H1 (cell line): ENCODE data around the gene LBX2. TPM values are rescaled to one million over a fixed set of nuclear protein-coding genes. Genes with fewer than 3 reads are reported as not detected.

Source experiments
- CTCF ChIA-PET: fragments of 300-600 bp; sonication (Branson Sonifier 250); formaldehyde crosslinking; loops from one replicate; lab custom pipeline; 2021; ENCODE audit not compliant: partially characterized antibody; lab: Charles Lee
- POLR2A ChIA-PET: fragments of 300-600 bp; sonication (Branson Sonifier 250); formaldehyde crosslinking; loops from one replicate; lab custom pipeline; 2021; ENCODE audit warnings: inconsistent platforms; ENCODE audit not compliant: partially characterized antibody; lab: Charles Lee
- DNase-seq, 2 experiments: peaks; one replicate each; pipeline versions ENCODE4 v3.0.0 to v3.0.0-alpha.2; 2010 to 2022; ENCODE audit warnings: low spot score in 2 of 2, low read depth in 1 of 2, mixed read lengths in 1 of 2
- FAIRE-seq: peaks from 2 replicates; lab custom pipeline; 2011; peaks lifted over from hg19 to GRCh38; lab: Jason Lieb, UNC
- H2AFZ ChIP-seq: 2 replicates; pipeline ENCODE4 v1.8.1; 2012; ENCODE audit warnings: low read length, inconsistent platforms
- H2AK5ac ChIP-seq: 2 replicates; pipeline ENCODE4 v1.6.1; 2013; ENCODE audit warnings: low read depth, low read length
- H2BK120ac ChIP-seq: replicated peaks from 2 replicates; pipeline ENCODE3; 2013; ENCODE audit warnings: low read depth, low read length, inconsistent platforms
- H2BK12ac ChIP-seq: 2 replicates; pipeline ENCODE4 v1.6.1; 2013; ENCODE audit warnings: low read depth, low read length
- H2BK15ac ChIP-seq: 2 replicates; pipeline ENCODE4 v1.6.1; 2013; ENCODE audit warnings: low read length
- H2BK20ac ChIP-seq: 2 replicates; pipeline ENCODE4 v1.6.1; 2013; ENCODE audit warnings: low read length
- H2BK5ac ChIP-seq: 2 replicates; pipeline ENCODE4 v1.6.1; 2013; ENCODE audit warnings: low read depth, low read length
- H3K14ac ChIP-seq: 2 replicates; pipeline ENCODE4 v1.6.1; 2013; ENCODE audit warnings: inconsistent platforms; ENCODE audit not compliant: insufficient read length
- H3K18ac ChIP-seq: 2 replicates; pipeline ENCODE4 v1.6.1; 2013; ENCODE audit warnings: low read length; ENCODE audit errors: extremely low read depth
- H3K23ac ChIP-seq: 2 replicates; pipeline ENCODE4 v1.6.1; 2013; ENCODE audit warnings: inconsistent platforms; ENCODE audit not compliant: insufficient read length
- H3K23me2 ChIP-seq: 2 replicates; pipeline ENCODE4 v1.6.1; 2013; ENCODE audit warnings: low read depth, low read length
- H3K27ac ChIP-seq: 2 replicates; pipeline ENCODE4 v1.6.1; 2011; ENCODE audit warnings: low read depth, low read length, inconsistent platforms
- H3K27me3 ChIP-seq, 4 experiments: replicated peaks in 1 of 4; 1 replicate in 1 of 4; 2 replicates in 3 of 4; pipeline versions ENCODE4 v1.6.1 to v1.8.1; 2011 to 2013; ENCODE audit warnings: low read length in 3 of 4, mild to moderate bottlenecking in 3 of 4, inconsistent platforms in 2 of 4, mixed read lengths in 2 of 4, moderate library complexity in 1 of 4; ENCODE audit not compliant: control insufficient read depth in 3 of 4, insufficient read depth in 3 of 4; ENCODE audit errors: extremely low read depth in 1 of 4
- H3K36me3 ChIP-seq, 4 experiments: 2 replicates each; pipeline versions ENCODE4 v1.6.1 to v1.8.1; 2011 to 2013; ENCODE audit warnings: mild to moderate bottlenecking in 4 of 4, low read length in 3 of 4, moderate library complexity in 2 of 4, control low read depth in 1 of 4, inconsistent platforms in 1 of 4; ENCODE audit not compliant: insufficient read depth in 4 of 4, control insufficient read depth in 2 of 4
- H3K4ac ChIP-seq: replicated peaks from 2 replicates; pipeline ENCODE3; 2013; ENCODE audit warnings: low read length, low read depth, mixed read lengths, inconsistent platforms; ENCODE audit not compliant: insufficient read length
- H3K4me1 ChIP-seq, 4 experiments: replicated peaks in 1 of 4; 1 replicate in 1 of 4; 2 replicates in 3 of 4; pipeline versions ENCODE4 v1.6.1 to v1.8.1; 2011 to 2013; ENCODE audit warnings: low read length in 3 of 4, inconsistent platforms in 2 of 4, mixed read lengths in 1 of 4; ENCODE audit not compliant: insufficient read depth in 4 of 4, control insufficient read depth in 3 of 4
- H3K4me2 ChIP-seq, 2 experiments: 2 replicates each; pipeline versions ENCODE4 v1.6.1 to v1.8.1; 2011 to 2013; ENCODE audit warnings: low read depth in 2 of 2, low read length in 2 of 2, control low read depth in 1 of 2, inconsistent platforms in 1 of 2, mild to moderate bottlenecking in 1 of 2; ENCODE audit not compliant: insufficient read depth in 1 of 2
- H3K4me3 ChIP-seq, 4 experiments: fragments of 200-600, 300-600 bp in 1 of 4; sonication (generic), shearing (Covaris generic), sonication (Bioruptor Twin) in 1 of 4; 2 replicates each; pipeline versions ENCODE4 v1.5.1 to v1.8.1; 2011 to 2016; ENCODE audit warnings: low read length in 4 of 4, low read depth in 3 of 4, control low read depth in 2 of 4, inconsistent platforms in 2 of 4, mild to moderate bottlenecking in 2 of 4, mixed read lengths in 1 of 4, moderate library complexity in 1 of 4; ENCODE audit not compliant: insufficient read depth in 2 of 4; ENCODE audit errors: extremely low read depth in 1 of 4
- H3K56ac ChIP-seq: replicated peaks from 2 replicates; pipeline ENCODE3; 2013; ENCODE audit warnings: low read depth, mild to moderate bottlenecking, mixed read lengths, low read length, inconsistent platforms; ENCODE audit not compliant: insufficient read length
- H3K79me1 ChIP-seq: 2 replicates; pipeline ENCODE4 v1.6.1; 2013; ENCODE audit warnings: low read depth, low read length, control low read depth
- H3K79me2 ChIP-seq, 2 experiments: 2 replicates each; pipeline versions ENCODE4 v1.6.1 to v1.8.1; 2012 to 2013; ENCODE audit warnings: low read length in 2 of 2, mild to moderate bottlenecking in 2 of 2, inconsistent platforms in 1 of 2; ENCODE audit not compliant: insufficient read depth in 2 of 2, control insufficient read depth in 1 of 2
- H3K9ac ChIP-seq, 4 experiments: replicated peaks in 1 of 4; 1 replicate in 1 of 4; 2 replicates in 3 of 4; pipeline versions ENCODE4 v1.6.1 to v1.8.1; 2011 to 2013; ENCODE audit warnings: low read depth in 3 of 4, low read length in 3 of 4, control low read depth in 2 of 4, mild to moderate bottlenecking in 2 of 4, moderate library complexity in 2 of 4, inconsistent platforms in 1 of 4; ENCODE audit errors: extremely low read depth in 1 of 4
- H3K9me3 ChIP-seq, 2 experiments: 2 replicates each; pipeline versions ENCODE4 v1.6.1 to v1.8.1; 2012 to 2013; ENCODE audit warnings: mild to moderate bottlenecking in 2 of 2, moderate library complexity in 2 of 2, control low read depth in 1 of 2, inconsistent platforms in 1 of 2, low read depth in 1 of 2, low read length in 1 of 2, mixed read lengths in 1 of 2; ENCODE audit not compliant: insufficient read depth in 2 of 2
- H4K20me1 ChIP-seq, 2 experiments: replicated peaks in 1 of 2; 2 replicates each; pipeline versions ENCODE3 to v1.8.1; 2011 to 2013; ENCODE audit warnings: inconsistent platforms in 2 of 2, low read length in 2 of 2, mild to moderate bottlenecking in 1 of 2; ENCODE audit not compliant: insufficient read depth in 2 of 2, control insufficient read depth in 1 of 2
- H4K5ac ChIP-seq: 2 replicates; pipeline ENCODE4 v1.6.1; 2013; ENCODE audit warnings: low read length, low read depth, mixed read lengths, inconsistent platforms; ENCODE audit not compliant: insufficient read length
- H4K8ac ChIP-seq: 2 replicates; pipeline ENCODE4 v1.8.0; 2013; ENCODE audit warnings: mild to moderate bottlenecking, moderate library complexity, low read length, inconsistent platforms; ENCODE audit not compliant: insufficient read depth; ENCODE audit errors: extremely low read depth
- H4K91ac ChIP-seq: replicated peaks from 2 replicates; pipeline ENCODE3; 2013; ENCODE audit warnings: low read length, mixed read lengths, inconsistent platforms; ENCODE audit not compliant: insufficient read length
- CHD1 ChIP-seq: IDR thresholded peaks from 2 replicates; pipeline ENCODE4 v1.6.1; 2012; ENCODE audit warnings: low read depth, low read length, improper control_type of control experiment
- EZH2 ChIP-seq: fragments of 200-600 bp; sonication (generic); IDR thresholded peaks from 2 replicates; pipeline ENCODE4 v1.7.1; 2012; ENCODE audit warnings: low read depth, mild to moderate bottlenecking, moderate library complexity, low read length, inconsistent platforms; ENCODE audit not compliant: severe bottlenecking
- HDAC2 ChIP-seq, 2 experiments: fragments of 300-600 bp in 1 of 2; sonication (generic) in 1 of 2; IDR thresholded peaks; 2 replicates each; pipeline ENCODE4 v1.6.1; 2011 to 2012; ENCODE audit warnings: low read depth in 2 of 2, low read length in 2 of 2, mild to moderate bottlenecking in 2 of 2, moderate library complexity in 2 of 2, borderline replicate concordance in 1 of 2, inconsistent platforms in 1 of 2
- MAFK ChIP-seq: IDR thresholded peaks from 2 replicates; pipeline ENCODE4 v1.6.1; 2012; ENCODE audit warnings: low read depth, mild to moderate bottlenecking, improper control_type of control experiment, low read length
- PHF8 ChIP-seq: fragments of 200-600 bp; sonication (generic); conservative IDR thresholded peaks from 2 replicates; pipeline ENCODE4 v1.7.1; 2012; ENCODE audit warnings: low read depth, mild to moderate bottlenecking, inconsistent platforms, low read length, moderate library complexity
- SP1 ChIP-seq: IDR thresholded peaks from 2 replicates; pipeline ENCODE4 v1.6.1; 2011; ENCODE audit warnings: low read depth, low read length
- WGBS, 2 experiments: shearing (Covaris generic) in 1 of 2; methylation state at CpG; one replicate each; pipeline versions ENCODE4 v1.1.6 to v1.1.7; 2013 to 2015; ENCODE audit warnings: low lambda C conversion rate in 2 of 2, mixed read lengths in 2 of 2, inconsistent platforms in 1 of 2, low coverage in 1 of 2, missing lambda C conversion rate in 1 of 2; ENCODE audit not compliant: insufficient replicate concordance in 2 of 2, insufficient coverage in 1 of 2, insufficient read length in 1 of 2; ENCODE audit errors: extremely low coverage in 1 of 2, missing lambda C conversion rate in 1 of 2; 5-methylcytosine and 5-hydroxymethylcytosine counted together
- polyA plus RNA-seq, 7 experiments: library from polyadenylated mRNA; depleted of rRNA in 3 of 7; stranded (reverse) in 5 of 7; unstranded in 2 of 7; fragments of >200 nt in 5 of 7; fragments of 200-250 nt in 2 of 7; gene quantifications; 1 replicate in 5 of 7; 2 replicates in 1 of 7; 4 replicates in 1 of 7; pipeline versions ENCODE4 v1.2.1 to v1.2.3, GENCODE V29; 2011 to 2013; ENCODE audit warnings: missing spikeins in 2 of 7, mixed read lengths in 2 of 7
- total RNA-seq: library from RNA; stranded (reverse); fragmentation: NEBNext Ultra II Directional; extraction: Animal tissue kit (Norgen Biotek cat#: 25700); gene quantifications from 2 replicates; pipeline ENCODE4 v1.2.1, GENCODE V29; 2021
- TF ChIP-seq, protein P1 (sequence below), 3 experiments: IDR thresholded peaks; 1 replicate in 2 of 3; 2 replicates in 1 of 3; pipeline versions ENCODE4 v1.5.1 to v1.6.1; 2011; ENCODE audit warnings: low read length in 3 of 3, mild to moderate bottlenecking in 3 of 3, inconsistent platforms in 2 of 3, low read depth in 1 of 3, moderate library complexity in 1 of 3; ENCODE audit not compliant: insufficient read depth in 1 of 3; ENCODE audit errors: control extremely low read depth in 1 of 3

Gene LBX2
- total and polyA plus RNA-seq, 2 of the 8 experiments (the other 6 are each of a cell fraction or from before 2014, with no cell fraction given), result 0.27 TPM; not detected in 1

DNA sequence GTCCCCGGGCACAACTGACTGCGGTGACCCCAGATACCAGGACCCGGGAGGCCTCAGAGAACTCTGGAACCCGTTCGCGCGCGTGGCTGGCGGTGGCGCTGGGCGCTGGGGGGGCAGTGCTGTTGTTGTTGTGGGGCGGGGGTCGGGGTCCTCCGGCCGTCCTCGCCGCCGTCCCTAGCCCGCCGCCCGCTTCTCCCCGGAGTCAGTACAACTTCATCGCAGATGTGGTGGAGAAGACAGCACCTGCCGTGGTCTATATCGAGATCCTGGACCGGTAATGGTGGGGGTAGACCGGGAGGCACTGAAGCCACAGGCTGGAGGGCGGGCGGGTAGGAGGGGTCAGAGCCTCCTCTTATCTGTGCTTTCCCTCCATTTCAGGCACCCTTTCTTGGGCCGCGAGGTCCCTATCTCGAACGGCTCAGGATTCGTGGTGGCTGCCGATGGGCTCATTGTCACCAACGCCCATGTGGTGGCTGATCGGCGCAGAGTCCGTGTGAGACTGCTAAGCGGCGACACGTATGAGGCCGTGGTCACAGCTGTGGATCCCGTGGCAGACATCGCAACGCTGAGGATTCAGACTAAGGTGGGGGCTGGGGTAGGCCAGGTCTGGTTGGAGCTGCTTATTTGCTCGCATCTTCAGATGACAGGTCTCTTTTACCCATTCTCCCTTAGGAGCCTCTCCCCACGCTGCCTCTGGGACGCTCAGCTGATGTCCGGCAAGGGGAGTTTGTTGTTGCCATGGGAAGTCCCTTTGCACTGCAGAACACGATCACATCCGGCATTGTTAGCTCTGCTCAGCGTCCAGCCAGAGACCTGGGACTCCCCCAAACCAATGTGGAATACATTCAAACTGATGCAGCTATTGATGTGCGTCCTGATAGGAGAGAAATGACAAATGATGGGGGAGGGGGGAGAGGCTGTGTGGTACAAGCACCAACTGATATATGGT lies 31.1 kb upstream of the LBX2 start:
- POLR2A ChIA-PET, result interaction anchor here (0.8 to 5.9 kb wide), 21 partner anchors 8 to 90 kb away, joined by 3 to 73 read pairs (median 9); partner anchors contain the start of genes CCDC142, LBX2, LOXL3 and MRPL53
- peaks cover 6 to 31% (median 25%) of the 10 kb centered on the region in 4 experiments; a peak in 7 of 8 replicates for H3K36me3 ChIP-seq
- no peak for FAIRE-seq
- no peak for TF ChIP-seq HDAC2 (IDR thresholded peaks at IDR 0.05; ENCODE audit: borderline replicate concordance in 1 of 2, low read depth in 2 of 2, low read length in 2 of 2)
- TF ChIP-seq MAFK, result no peak
- no peak for TF ChIP-seq SP1
- peak; percentile 38; the same call in 1 of the 2 replicates for TF ChIP-seq PHF8
- TF ChIP-seq EZH2, result peak; percentile 12
- no peak for TF ChIP-seq CHD1
- TF ChIP-seq, protein P1, sequence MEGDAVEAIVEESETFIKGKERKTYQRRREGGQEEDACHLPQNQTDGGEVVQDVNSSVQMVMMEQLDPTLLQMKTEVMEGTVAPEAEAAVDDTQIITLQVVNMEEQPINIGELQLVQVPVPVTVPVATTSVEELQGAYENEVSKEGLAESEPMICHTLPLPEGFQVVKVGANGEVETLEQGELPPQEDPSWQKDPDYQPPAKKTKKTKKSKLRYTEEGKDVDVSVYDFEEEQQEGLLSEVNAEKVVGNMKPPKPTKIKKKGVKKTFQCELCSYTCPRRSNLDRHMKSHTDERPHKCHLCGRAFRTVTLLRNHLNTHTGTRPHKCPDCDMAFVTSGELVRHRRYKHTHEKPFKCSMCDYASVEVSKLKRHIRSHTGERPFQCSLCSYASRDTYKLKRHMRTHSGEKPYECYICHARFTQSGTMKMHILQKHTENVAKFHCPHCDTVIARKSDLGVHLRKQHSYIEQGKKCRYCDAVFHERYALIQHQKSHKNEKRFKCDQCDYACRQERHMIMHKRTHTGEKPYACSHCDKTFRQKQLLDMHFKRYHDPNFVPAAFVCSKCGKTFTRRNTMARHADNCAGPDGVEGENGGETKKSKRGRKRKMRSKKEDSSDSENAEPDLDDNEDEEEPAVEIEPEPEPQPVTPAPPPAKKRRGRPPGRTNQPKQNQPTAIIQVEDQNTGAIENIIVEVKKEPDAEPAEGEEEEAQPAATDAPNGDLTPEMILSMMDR (IDR thresholded peaks at IDR 0.05; ENCODE audit: control extremely low read depth in 1 of 3, insufficient read depth in 1 of 3, low read depth in 1 of 3, low read length in 3 of 3), result no peak

More for the DNA sequence above, 31.1 kb upstream of the LBX2 start:
- Histone ChIP-seq H3K27ac (no peak overlapping the region), H4K5ac (no peak overlapping the region), H3K23ac (no peak overlapping the region), H2BK20ac (no peak overlapping the region), H4K20me1 (peaks cover 6 to 9% of the 10 kb centered on the region in 2 experiments), H3K18ac (peak overlapping the region; percentile 21; the same call in 1 of the 2 replicates), H3K56ac (no peak overlapping the region), H4K91ac (no peak overlapping the region), H2BK12ac (no peak overlapping the region), H2BK120ac (no peak overlapping the region), H3K14ac (no peak overlapping the region), H3K4me3 (peak overlapping the region; percentile 64 to 99 (median 87)), H3K9ac (peak overlapping the region; percentile 47 to 89 (median 63); a peak in 6 of 7 replicates), H3K79me2 (peaks cover 0 to 18% of the 10 kb centered on the region in 2 experiments; a peak in 2 of 4 replicates), H2BK15ac (no peak overlapping the region), H3K79me1 (peaks cover 10% of the 10 kb centered on the region), H2BK5ac (no peak overlapping the region), H3K23me2 (peaks cover 9% of the 10 kb centered on the region; the same call in 1 of the 2 replicates), H4K8ac (peak overlapping the region; percentile 26; the same call in 1 of the 2 replicates), H3K4ac (no peak overlapping the region), H2AFZ (peak overlapping the region; percentile 10; the same call in 1 of the 2 replicates), H2AK5ac (no peak overlapping the region), H3K27me3 (no peaks in the 10 kb centered on the region; a peak in 1 of 7 replicates), H3K9me3 (no peaks in the 10 kb centered on the region), H3K4me2 (peak overlapping the region; percentile 84 to 88), H3K4me1 (peaks cover 4 to 13% (median 6%) of the 10 kb centered on the region in 4 experiments; a peak in 6 of 7 replicates)
- WGBS, 2 experiments, result 23% methylated on average over 47 of the region's 54 CpGs; no CpG with 5 or more reads in 1 of the 2 experiments
- DNase-seq, result no peak
- CTCF ChIA-PET, result interaction anchor here (0.6 to 7.0 kb wide), 12 partner anchors 8 to 77 kb away, joined by 3 to 53 read pairs (median 3); partner anchors contain the start of genes CCDC142 and TTC31
